ENCODE results near the gene AKT2.

AKT2 gene

GRCh38 chr19:40300668-40301067 lies 15.5 kb upstream of the AKT2 start:
- DNase-seq (ENCODE audit: low read depth) = no peak

DNA sequence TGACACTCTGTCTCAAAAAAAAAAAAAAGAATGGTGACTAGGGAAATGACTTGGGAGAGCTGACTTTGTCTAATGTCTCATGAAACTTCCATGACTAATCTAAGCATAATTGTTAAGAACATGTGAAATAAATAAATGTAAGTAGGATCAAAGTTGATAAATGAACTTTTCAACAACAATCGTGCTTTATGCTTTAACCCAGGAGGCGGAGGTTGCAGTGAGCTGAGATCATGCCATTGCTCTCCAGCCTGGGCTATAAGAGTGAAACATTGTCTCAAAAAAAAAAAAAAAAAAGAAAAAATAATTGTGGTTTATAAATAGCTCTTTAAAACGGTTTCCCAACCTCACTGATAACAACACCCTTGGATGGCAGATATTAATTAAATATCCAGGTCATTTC lies 12.9 kb upstream of the AKT2 start:
- no peak for DNase-seq (ENCODE audit: low read depth)

GRCh38 chr19:40294560-40294959 lies 9.4 kb upstream of the AKT2 start:
- DNase-seq (ENCODE audit: low read depth) = no peak

DNA sequence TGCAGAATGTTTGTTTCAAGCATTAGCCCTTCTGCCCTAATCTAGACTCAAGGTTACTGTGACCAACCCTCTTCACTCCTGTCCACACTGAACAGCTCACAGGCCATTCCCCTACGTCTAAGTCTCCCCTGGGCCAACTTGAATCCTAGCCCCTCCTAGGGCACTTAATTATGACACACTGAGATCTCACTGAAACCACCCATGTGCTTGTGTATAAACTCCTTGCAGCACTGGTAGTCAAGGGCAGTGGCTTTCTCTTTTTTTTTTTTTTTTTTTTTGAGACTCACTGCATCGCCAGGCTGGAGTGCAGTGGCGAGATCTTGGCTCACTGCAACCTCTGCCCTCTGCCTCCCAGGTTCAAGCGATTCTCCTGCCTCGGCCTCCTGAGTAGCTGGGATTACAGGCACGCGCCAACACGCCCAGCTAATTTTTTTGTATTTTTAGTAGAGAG lies 1.9 kb upstream of the AKT2 start:
- DNase-seq (ENCODE audit: low read depth) = no peak

- DNase-seq (ENCODE audit: low read depth) = no peak
These were observed 1.3 kb upstream of the AKT2 start for GRCh38 chr19:40286235-40286970.

GRCh38 chr19:40285353-40286234 lies 449 bp upstream of the AKT2 start:
- DNase-seq (ENCODE audit: low read depth) = peak; percentile 99

GRCh38 chr19:40284251-40284500 lies 969 bp downstream of the AKT2 start:
- peak; percentile 22 for DNase-seq (ENCODE audit: low read depth)

GRCh38 chr19:40283414-40284250 lies 1.5 kb downstream of the AKT2 start:
- peak; percentile 27 for DNase-seq (ENCODE audit: low read depth)

DNA sequence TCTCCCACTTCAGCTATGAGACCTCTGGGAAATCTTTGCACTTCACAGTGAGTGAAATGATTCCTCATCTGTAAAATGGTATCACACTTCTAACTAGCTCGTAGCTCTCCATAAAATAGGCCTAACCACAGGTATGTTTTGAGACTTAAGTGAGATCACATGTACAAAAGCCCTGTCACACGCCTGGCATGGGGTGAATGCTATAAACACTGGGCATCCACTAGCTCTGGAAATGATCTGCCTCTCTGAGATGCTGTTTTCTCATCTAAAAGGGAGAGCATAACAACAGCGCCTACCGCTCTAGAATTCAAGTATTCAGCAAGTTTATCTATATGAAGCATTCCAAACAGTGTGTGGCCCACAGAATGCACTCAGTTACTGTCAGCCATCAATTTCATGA lies 2.2 kb downstream of the AKT2 start:
- DNase-seq (ENCODE audit: low read depth) = peak; percentile 38

DNA sequence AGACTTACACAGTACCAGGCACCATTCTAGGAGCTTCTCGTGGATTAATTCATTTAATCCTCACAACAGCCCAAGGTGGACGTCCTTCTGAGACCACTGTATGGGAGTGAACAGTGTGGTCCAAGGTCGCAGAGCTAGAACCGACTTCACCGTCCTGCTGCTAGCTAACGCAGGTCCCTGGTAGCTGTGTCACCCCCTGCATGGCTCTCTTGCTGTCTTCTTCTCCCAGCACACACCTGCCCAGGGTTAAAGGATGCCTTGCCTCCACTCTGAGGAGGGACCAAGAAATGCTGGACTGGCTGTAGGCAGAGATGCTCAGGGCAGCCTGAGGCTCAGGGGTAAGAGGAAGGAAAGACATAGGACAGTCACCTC lies 3.0 kb downstream of the AKT2 start:
- no peak for DNase-seq (ENCODE audit: low read depth)

- no peak for DNase-seq (ENCODE audit: low read depth)
These were observed 3.5 kb downstream of the AKT2 start for GRCh38 chr19:40281381-40282208.

- DNase-seq (ENCODE audit: low read depth) = no peak
These were observed 4.4 kb downstream of the AKT2 start for GRCh38 chr19:40280608-40281221.

GRCh38 chr19:40279761-40280607 lies 5.2 kb downstream of the AKT2 start:
- no peak for DNase-seq (ENCODE audit: low read depth)

- DNase-seq (ENCODE audit: low read depth) = peak; percentile 65
These were observed 6.0 kb downstream of the AKT2 start for GRCh38 chr19:40279120-40279551.

DNA sequence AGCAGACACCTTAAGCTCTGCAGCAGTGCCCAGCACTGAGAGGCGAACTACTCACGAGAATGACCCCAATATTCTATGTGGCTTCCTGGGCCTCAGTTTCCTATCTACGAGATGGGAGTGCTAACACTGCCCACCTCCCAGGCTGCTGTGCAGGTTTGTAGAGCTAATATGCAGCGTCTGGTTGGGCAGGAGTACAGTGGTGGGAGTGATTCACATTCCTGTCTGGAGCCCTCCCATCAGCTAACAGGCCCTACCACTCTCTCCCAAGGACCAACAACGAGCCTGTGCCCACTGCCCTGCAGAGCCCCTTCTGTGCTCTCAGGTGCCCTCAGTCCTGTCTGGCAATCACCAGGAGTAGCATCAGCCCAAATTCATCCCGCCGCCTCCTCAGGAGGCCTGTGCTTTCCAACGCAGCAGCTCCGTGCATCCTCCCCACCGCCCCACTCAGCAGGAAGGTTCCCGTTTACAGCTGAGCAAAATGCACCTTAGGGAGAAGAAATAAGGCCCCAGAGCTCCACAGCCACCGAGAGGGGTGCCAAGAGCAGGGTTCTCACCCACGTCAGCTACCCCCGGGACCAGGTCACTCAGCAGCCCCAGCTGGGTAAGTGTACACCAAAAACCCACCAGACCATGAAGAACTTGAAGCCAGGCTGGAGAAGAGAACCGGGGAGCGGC lies 6.6 kb downstream of the AKT2 start:
- no peak for DNase-seq (ENCODE audit: low read depth)

GRCh38 chr19:40277356-40278059 lies 7.6 kb downstream of the AKT2 start:
- DNase-seq (ENCODE audit: low read depth) = no peak

GRCh38 chr19:40274585-40275544 lies 10.3 kb downstream of the AKT2 start:
- DNase-seq (ENCODE audit: low read depth) = no peak

Data from iris pigment epithelial cell (primary cell).